Aorta (tissue), 5 donors: ENCODE results near the gene CCND1. TPM values are rescaled to one million over a fixed set of nuclear protein-coding genes. Genes with fewer than 3 reads are reported as not detected.

ENCODE experiments used
- ATAC-seq: fragments of 200-7000 bp; cut with Tn5 transposase; one replicate; pipeline ENCODE4 v1.9.1; 2022; ENCODE audit warnings: moderate library complexity; ENCODE audit not compliant: low FRiP score
- DNase-seq, 2 donors: peaks; one replicate each; pipeline ENCODE4 v3.0.0-alpha.2; 2020
- H3K27ac ChIP-seq, 2 donors: one replicate each; pipeline ENCODE4 v1.5.1; 2013; ENCODE audit warnings: low read length in 2 of 2, mild to moderate bottlenecking in 2 of 2, moderate library complexity in 2 of 2, control low read depth in 1 of 2, inconsistent platforms in 1 of 2, low read depth in 1 of 2
- H3K27me3 ChIP-seq, 2 donors: one replicate each; pipeline ENCODE4 v1.6.1; 2013; ENCODE audit warnings: control low read depth in 1 of 2, low read length in 1 of 2, mild to moderate bottlenecking in 1 of 2, moderate library complexity in 1 of 2; ENCODE audit not compliant: insufficient read depth in 2 of 2, control insufficient read depth in 1 of 2
- H3K36me3 ChIP-seq, 2 donors: one replicate each; pipeline ENCODE4 v1.6.1; 2013; ENCODE audit warnings: control low read depth in 1 of 2, low read length in 1 of 2, mild to moderate bottlenecking in 1 of 2; ENCODE audit not compliant: insufficient read depth in 2 of 2, control insufficient read depth in 1 of 2
- H3K4me1 ChIP-seq, 2 donors: one replicate each; pipeline ENCODE4 v1.6.1; 2013; ENCODE audit warnings: low read length in 2 of 2, control low read depth in 1 of 2, mild to moderate bottlenecking in 1 of 2, moderate library complexity in 1 of 2; ENCODE audit not compliant: insufficient read depth in 2 of 2, control insufficient read depth in 1 of 2
- H3K4me3 ChIP-seq, 2 donors: one replicate each; pipeline ENCODE4 v1.5.1; 2013; ENCODE audit warnings: low read length in 2 of 2, control low read depth in 1 of 2, mild to moderate bottlenecking in 1 of 2
- H3K9me3 ChIP-seq: one replicate; pipeline ENCODE4 v1.6.1; 2013; ENCODE audit warnings: mild to moderate bottlenecking, low read length; ENCODE audit not compliant: control insufficient read depth
- WGBS, 2 donors: extraction: QIAGEN DNeasy Blood & Tissue Kit; methylation state at CpG; one replicate each; pipeline ENCODE4 v1.1.7; 2013; 5-methylcytosine and 5-hydroxymethylcytosine counted together
- intact Hi-C, 2 donors: fragments of 100-400 bp; cut with DNase I; formaldehyde crosslinking; loops; one replicate each; pipeline versions ENCODE4 v1.14.2 to v1.15.0; 2022
- polyA plus RNA-seq, 2 donors: library from polyadenylated mRNA; stranded (reverse); fragments of 200-250 nt; gene quantifications; one replicate each; pipeline ENCODE4 v1.2.3, GENCODE V29; 2013
- total RNA-seq, 2 donors: library from RNA; stranded (reverse); fragmentation: NEBNext Ultra II Directional; extraction: Animal tissue kit (Norgen Biotek cat#: 25700); gene quantifications; one replicate each; pipeline ENCODE4 v1.2.1, GENCODE V29; 2021
- donor health status: healthy with polysubstance abuse.
- donor health status: Bipolar disorder and iron deficiency.
- donor health status: DM: no; HTN: no; CAD: no.
- donor health status: DM: no; HTN: no; CAD: no.
- donor health status: DM: yes; HTN: yes; CAD: no.

CCND1 gene
- total and polyA plus RNA-seq, 4 donors, result 20.9 to 102 (median 71.2) TPM

DNA sequence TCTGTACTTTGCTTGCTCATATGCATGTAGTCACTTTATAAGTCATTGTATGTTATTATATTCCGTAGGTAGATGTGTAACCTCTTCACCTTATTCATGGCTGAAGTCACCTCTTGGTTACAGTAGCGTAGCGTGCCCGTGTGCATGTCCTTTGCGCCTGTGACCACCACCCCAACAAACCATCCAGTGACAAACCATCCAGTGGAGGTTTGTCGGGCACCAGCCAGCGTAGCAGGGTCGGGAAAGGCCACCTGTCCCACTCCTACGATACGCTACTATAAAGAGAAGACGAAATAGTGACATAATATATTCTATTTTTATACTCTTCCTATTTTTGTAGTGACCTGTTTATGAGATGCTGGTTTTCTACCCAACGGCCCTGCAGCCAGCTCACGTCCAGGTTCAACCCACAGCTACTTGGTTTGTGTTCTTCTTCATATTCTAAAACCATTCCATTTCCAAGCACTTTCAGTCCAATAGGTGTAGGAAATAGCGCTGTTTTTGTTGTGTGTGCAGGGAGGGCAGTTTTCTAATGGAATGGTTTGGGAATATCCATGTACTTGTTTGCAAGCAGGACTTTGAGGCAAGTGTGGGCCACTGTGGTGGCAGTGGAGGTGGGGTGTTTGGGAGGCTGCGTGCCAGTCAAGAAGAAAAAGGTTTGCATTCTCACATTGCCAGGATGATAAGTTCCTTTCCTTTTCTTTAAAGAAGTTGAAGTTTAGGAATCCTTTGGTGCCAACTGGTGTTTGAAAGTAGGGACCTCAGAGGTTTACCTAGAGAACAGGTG lies 11.1 kb downstream of the CCND1 start:
- no peaks in the 10 kb centered on the region for H3K27me3 ChIP-seq
- 77 to 79% methylated on average over 15 of the region's 15 CpGs for WGBS, 2 donors
- ATAC-seq, result no peak
- H3K9me3 ChIP-seq, result no peaks in the 10 kb centered on the region
- DNase-seq, result peak in 1 of 2 donors; percentile 57
- H3K4me3 ChIP-seq, result no peak overlapping the region
- no peak overlapping the region for H3K27ac ChIP-seq
- intact Hi-C loops, result no loop called here
- no peaks in the 10 kb centered on the region for H3K4me1 ChIP-seq
- peaks cover 0 to 4% of the 10 kb centered on the region in 2 donors for H3K36me3 ChIP-seq

DNA sequence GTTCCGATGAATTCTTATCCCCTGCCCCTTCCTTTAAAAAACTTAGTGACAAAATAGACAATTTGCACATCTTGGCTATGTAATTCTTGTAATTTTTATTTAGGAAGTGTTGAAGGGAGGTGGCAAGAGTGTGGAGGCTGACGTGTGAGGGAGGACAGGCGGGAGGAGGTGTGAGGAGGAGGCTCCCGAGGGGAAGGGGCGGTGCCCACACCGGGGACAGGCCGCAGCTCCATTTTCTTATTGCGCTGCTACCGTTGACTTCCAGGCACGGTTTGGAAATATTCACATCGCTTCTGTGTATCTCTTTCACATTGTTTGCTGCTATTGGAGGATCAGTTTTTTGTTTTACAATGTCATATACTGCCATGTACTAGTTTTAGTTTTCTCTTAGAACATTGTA lies 12.0 kb downstream of the CCND1 start:
- H3K4me3 ChIP-seq, result no peak overlapping the region
- no peak overlapping the region for H3K27ac ChIP-seq
- H3K4me1 ChIP-seq, result no peaks in the 10 kb centered on the region
- no peaks in the 10 kb centered on the region for H3K9me3 ChIP-seq
- H3K36me3 ChIP-seq, result peaks cover 0 to 4% of the 10 kb centered on the region in 2 donors
- no peak for DNase-seq
- no peaks in the 10 kb centered on the region for H3K27me3 ChIP-seq
- ATAC-seq, result no peak
- intact Hi-C loops, result no loop called here
- 81 to 85% methylated on average over 11 of the region's 11 CpGs for whole genome bisulfite sequencing, 2 donors

DNA sequence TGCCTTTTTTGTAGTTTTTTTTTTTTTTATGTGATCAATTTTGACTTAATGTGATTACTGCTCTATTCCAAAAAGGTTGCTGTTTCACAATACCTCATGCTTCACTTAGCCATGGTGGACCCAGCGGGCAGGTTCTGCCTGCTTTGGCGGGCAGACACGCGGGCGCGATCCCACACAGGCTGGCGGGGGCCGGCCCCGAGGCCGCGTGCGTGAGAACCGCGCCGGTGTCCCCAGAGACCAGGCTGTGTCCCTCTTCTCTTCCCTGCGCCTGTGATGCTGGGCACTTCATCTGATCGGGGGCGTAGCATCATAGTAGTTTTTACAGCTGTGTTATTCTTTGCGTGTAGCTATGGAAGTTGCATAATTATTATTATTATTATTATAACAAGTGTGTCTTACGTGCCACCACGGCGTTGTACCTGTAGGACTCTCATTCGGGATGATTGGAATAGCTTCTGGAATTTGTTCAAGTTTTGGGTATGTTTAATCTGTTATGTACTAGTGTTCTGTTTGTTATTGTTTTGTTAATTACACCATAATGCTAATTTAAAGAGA lies 12.5 kb downstream of the CCND1 start:
- no peak overlapping the region for H3K4me3 ChIP-seq
- intact Hi-C loops, result no loop called here
- H3K9me3 ChIP-seq, result no peaks in the 10 kb centered on the region
- H3K27ac ChIP-seq, result no peak overlapping the region
- no peaks in the 10 kb centered on the region for H3K4me1 ChIP-seq
- ATAC-seq (no peak), DNase-seq (peak in 1 of 2 donors; percentile 40)
- peaks cover 0 to 4% of the 10 kb centered on the region in 2 donors for H3K36me3 ChIP-seq
- H3K27me3 ChIP-seq, result no peaks in the 10 kb centered on the region
- 90 to 91% methylated on average over 23 of the region's 23 CpGs for WGBS, 2 donors

DNA sequence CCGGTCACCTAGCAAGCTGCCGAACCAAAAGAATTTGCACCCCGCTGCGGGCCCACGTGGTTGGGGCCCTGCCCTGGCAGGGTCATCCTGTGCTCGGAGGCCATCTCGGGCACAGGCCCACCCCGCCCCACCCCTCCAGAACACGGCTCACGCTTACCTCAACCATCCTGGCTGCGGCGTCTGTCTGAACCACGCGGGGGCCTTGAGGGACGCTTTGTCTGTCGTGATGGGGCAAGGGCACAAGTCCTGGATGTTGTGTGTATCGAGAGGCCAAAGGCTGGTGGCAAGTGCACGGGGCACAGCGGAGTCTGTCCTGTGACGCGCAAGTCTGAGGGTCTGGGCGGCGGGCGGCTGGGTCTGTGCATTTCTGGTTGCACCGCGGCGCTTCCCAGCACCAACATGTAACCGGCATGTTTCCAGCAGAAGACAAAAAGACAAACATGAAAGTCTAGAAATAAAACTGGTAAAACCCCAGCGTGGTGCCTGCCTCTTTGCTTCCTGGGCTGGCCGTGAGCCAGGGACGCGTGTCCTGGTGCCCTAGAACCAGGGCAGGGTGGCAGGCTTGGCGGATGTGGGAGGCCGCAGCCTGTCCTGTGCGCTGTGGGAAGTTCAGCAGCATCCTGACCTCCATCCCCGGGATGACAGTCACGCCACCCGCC lies 13.2 kb downstream of the CCND1 start:
- DNase-seq (peak in 1 of 2 donors; percentile 73), ATAC-seq (no peak)
- Histone ChIP-seq H3K27ac (no peak overlapping the region), H3K4me1 (no peaks in the 10 kb centered on the region), H3K27me3 (no peaks in the 10 kb centered on the region), H3K4me3 (no peak overlapping the region), H3K9me3 (no peaks in the 10 kb centered on the region), H3K36me3 (peaks cover 0 to 4% of the 10 kb centered on the region in 2 donors)
- 87 to 90% methylated on average over 38 of the region's 38 CpGs for WGBS, 2 donors
- intact Hi-C loops, result no loop called here

DNA sequence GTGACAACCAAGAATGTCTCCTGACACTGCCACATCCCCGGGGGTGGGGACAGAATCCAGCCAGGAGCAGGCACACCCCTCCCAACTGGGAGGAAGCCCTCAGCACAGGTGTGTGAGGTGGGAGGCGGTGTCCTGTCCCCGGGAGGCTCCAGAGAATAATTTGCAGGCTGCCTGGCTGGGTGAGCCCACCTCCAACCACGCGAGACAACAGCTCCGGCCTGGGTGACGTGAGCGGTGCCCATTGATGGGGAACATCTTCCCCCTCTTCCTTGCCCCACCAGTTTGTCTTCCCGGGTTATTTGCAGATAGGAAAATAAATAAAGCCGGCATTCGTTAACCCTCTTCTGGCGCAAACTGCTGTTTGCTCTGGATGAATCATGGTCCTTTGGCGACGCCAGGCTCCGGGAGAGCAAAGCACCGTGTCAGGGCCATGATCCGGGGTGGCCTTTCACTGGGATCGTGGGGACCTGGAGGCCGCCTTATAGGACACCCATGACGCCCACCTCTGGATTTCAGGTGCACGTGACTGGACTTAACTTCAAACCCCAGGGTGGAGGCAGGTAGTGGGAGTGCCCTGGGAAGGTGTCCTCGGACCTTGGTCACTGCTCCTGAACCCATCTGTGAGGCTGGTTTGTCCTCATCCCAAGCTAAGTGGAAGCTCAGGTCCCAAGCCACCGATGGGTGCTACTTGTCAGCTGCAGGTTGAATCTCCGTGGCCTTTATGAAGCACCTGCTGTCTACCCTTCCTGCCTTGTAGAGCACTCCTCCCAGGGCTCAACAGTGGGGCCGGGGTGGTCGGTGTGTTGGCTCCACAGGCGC lies 13.9 kb downstream of the CCND1 start:
- intact Hi-C loops, result no loop called here
- ATAC-seq (no peak), DNase-seq (peak in 1 of 2 donors; percentile 64)

DNA sequence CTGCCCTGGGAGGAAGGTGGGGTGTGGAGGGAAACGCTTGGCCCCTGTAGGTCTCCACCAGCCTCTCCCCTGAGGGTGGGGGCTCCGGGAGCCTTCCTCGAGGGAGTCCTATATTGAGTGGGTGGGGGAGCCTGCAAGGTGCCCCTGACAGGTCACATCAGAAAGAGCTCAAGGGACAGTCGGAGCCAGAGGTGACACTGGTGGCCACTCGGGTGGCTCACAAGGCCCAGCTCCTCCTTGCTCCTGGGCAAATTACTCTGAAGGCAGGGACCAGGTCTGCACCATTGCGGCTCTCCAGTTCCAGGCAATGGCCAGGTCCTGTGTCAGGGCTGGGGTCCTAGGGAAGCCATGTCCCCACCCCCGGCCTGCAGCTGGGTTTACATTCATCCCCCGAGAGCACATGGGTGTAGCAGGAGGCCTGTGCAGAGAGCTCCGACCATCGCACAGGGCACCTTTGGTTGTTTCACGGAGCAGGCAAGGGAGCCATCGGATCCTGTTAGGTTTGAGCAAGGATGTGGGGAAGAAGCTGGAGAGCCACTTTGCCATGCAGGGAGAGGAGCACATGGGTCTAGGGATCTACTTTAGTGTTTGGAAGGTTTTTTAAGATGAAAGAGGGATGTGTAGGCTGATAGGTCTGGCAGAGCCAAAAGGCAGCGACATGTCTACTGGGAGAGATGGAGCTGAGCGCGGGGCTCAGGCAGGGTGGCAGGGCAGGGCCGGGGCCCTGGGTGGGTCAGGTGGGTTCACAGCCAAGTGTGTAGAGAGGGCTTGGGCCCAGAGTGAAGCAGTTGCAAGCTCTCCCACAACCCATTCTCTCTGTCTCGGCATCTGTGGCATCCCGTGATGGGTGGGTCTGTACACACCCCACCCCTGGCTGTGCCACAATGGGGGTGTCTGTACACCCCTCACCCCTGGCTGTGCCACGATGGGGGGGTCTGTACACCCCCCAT lies 14.8 kb downstream of the CCND1 start:
- ATAC-seq, result no peak
- WGBS, 2 donors, result 84% methylated on average over 19 of the region's 19 CpGs
- Histone ChIP-seq H3K27me3 (no peaks in the 10 kb centered on the region), H3K9me3 (no peaks in the 10 kb centered on the region), H3K27ac (no peak overlapping the region), H3K36me3 (peaks cover 0 to 2% of the 10 kb centered on the region in 2 donors), H3K4me3 (no peak overlapping the region), H3K4me1 (no peaks in the 10 kb centered on the region)
- intact Hi-C loops, result no loop called here
- DNase-seq, result peak in 1 of 2 donors; percentile 70

More for the DNA sequence above, 13.9 kb downstream of the CCND1 start:
- no peaks in the 10 kb centered on the region for H3K4me1 ChIP-seq
- 69 to 70% methylated on average over 27 of the region's 27 CpGs for WGBS, 2 donors
- H3K9me3 ChIP-seq, result no peaks in the 10 kb centered on the region
- H3K4me3 ChIP-seq, result no peak overlapping the region
- H3K27ac ChIP-seq, result no peak overlapping the region
- no peaks in the 10 kb centered on the region for H3K27me3 ChIP-seq
- H3K36me3 ChIP-seq, result peaks cover 0 to 4% of the 10 kb centered on the region in 2 donors

DNA sequence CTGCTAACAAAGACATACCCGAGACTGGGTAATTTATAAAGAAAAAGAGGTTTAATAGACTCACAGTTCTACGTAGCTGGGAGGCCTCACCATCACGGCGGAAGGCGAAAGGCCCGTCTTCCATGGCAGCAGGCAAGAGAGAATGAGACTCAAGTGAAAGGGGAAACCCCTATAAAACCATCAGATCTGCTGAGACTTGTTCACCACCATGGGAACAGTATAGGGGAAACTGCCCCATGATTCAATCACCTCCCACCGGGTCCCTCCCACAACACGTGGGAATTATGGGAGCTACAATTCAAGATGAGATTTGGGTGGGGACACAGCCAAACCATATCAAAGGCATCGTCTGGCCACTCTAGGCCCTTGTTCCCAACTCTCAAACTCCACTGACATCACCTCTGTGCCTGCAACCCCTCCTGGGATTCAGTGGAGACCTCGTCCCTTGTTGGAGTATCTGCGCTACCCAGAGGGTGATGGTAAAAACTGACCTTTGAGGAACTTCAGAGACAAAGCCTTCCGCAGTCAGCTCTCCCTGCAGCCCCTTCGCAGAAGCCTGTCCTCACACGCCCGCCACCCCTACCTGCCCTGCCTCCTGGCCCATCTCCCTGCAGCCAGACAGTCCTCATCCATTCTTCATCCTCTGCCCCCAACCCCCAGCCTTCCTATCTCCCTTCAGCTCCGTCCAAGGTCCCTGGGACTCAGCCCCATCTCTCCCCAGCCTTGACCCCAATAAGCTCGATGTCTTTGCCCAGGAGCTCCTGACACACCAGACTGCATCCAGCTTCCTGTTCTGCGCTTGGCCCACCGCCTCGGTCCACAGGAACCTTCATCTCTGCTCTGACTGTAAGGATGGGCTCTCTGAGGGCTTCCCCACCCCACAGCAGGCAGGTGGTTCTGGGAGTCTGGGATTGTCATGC lies 15.8 kb downstream of the CCND1 start:
- H3K4me3 ChIP-seq, result no peak overlapping the region
- intact Hi-C loops, result no loop called here
- ATAC-seq (no peak), DNase-seq (peak in 1 of 2 donors; percentile 52)
- H3K4me1 ChIP-seq, result no peaks in the 10 kb centered on the region
- H3K9me3 ChIP-seq, result no peaks in the 10 kb centered on the region
- H3K27ac ChIP-seq, result no peak overlapping the region
- H3K36me3 ChIP-seq, result peaks cover 0 to 2% of the 10 kb centered on the region in 2 donors
- no peaks in the 10 kb centered on the region for H3K27me3 ChIP-seq
- 83 to 84% methylated on average over 20 of the region's 20 CpGs for WGBS, 2 donors
